Measurements from ENCODE around the gene ZNRD2.

The ZNRD2 gene

DNA sequence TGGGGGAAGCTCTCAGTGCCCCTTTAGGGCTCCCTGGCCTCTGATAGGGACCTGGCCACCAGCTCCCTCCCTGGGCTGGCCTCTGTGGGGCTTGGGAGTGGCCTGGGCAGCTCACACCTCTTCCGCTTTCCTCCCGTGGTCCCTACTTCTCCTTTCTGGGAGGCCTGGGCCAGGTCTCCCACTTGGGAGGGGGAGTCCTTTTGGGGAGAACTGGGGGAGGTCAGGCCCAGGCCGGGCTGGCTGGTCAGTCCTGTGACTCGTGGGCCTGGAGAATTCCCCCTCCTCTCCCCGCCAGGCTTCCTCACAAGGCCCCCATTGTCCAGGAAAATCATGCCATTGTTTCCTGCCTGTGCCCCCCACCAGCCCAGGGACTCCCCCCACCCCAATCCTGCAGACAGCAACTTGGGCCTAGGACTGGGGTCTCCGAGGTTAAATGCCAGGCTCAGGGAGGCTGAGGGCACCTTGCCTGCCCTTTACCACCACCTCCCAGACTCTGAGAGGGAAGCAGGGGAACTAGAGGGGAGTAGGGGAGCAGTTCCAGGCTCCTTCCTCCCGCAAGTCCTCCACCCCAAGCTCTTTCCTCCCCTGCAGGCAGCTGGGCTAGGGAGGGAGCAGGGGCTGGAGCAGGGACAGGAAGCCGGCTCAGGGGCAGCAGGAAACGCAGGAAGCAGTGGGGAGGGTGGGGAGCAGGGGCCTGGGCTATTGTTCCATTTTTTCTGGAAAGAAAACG is 40.9 kb downstream of the ZNRD2 start:
- DNase-seq (ENCODE audit: low read depth), result no peak

DNA sequence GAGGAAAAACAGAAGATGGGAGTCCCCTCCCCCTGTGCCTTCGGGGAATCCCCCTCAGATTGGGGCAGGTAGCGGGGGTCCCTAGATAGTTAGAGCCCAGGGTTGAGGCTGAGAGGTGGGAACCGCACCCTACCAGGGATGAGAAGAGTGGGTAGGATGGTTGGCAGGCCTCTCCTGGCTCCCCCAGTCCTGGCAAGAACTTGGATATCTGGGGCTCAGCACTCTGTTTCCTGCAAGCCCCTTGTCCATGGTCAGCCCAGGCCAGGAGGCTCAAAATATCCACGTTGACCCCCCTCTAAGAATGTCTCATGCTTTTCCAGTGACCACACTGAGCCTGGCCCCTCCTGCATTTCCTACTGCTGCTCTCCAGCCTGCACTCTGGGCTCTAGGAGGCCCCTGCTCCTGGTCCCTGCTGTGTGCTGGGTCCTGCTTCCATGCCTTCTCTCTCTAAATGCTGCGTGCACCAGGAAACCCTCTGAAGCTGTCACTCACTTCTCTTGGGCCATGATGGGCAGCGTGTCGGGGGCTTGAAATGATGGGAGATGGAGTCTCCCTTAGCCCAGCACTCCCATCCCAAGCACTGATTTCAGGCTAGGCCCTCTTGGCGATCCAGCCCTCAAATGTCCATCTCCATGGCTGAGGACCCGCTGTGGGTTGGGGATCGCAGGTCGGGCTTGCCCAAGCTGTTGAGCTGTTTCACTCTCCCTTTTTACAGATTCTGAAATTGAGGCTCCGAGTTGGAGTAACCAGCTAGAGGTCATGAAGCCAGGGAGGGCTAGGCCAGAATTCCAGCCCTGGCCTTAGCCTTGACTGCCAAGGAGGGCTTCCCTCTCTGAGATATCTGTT is 41.7 kb downstream of the ZNRD2 start:
- DNase-seq (ENCODE audit: low read depth), result no peak

DNA sequence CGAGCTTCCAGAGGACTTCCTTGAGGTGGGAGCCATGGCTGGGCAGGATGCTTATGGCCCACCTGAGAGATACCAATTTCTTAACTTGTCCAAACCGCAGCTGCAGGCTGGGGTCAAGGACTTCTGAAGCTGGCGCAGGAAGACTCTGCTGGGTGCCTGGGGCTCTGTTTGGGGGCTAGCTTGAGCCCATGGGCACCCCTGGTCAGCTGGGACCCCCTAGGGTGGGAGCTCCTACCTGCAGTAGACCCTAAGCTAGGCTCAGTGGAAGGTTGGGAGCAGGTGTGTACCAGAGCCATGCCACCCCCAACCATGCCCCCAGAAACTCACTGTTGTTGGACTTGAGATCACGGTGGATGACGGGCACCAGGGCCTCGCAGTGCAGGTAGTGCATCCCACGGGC is 42.4 kb downstream of the ZNRD2 start:
- no peak for DNase-seq (ENCODE audit: low read depth)

DNA sequence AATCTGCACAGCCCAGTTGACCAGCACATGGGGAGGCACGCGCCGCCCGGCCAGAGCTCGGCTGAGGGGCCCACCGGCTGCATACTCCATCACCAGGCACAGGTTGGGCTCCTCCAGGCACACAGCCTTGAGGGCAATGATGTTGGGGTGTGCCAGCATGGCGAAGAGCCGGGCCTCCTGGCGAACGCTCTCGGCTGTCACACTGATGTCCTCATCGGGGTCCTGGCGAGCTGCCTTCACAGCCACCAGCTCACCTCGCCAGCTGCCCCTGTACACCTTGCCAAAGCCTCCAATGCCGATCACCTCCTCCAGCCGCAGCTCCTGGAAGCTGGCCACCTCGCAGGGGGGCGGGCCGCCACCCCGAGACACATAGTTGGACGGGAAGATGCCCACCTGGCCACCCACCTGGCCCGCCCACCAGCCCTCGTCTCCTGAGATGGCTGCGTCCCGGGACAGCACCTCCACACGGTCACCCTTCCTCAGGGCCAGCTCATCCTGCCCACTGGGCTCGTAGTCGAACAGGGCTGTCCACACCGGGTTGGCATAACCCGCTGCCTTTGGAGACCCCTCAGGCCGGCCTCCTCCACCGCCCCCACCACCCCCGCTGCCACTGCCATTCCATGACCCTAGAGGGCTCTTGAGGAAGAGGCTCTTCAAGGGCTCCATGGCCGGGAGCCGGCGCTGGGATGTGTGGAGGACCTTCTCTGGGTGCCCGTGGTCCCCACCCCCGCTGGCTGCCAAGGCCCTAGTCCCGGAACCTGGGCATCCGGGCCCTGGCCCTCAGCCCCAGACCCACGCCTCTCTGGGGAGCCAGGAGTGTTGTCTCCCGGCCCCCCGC is 43.0 kb downstream of the ZNRD2 start:
- DNase-seq (ENCODE audit: low read depth), result no peak

DNA sequence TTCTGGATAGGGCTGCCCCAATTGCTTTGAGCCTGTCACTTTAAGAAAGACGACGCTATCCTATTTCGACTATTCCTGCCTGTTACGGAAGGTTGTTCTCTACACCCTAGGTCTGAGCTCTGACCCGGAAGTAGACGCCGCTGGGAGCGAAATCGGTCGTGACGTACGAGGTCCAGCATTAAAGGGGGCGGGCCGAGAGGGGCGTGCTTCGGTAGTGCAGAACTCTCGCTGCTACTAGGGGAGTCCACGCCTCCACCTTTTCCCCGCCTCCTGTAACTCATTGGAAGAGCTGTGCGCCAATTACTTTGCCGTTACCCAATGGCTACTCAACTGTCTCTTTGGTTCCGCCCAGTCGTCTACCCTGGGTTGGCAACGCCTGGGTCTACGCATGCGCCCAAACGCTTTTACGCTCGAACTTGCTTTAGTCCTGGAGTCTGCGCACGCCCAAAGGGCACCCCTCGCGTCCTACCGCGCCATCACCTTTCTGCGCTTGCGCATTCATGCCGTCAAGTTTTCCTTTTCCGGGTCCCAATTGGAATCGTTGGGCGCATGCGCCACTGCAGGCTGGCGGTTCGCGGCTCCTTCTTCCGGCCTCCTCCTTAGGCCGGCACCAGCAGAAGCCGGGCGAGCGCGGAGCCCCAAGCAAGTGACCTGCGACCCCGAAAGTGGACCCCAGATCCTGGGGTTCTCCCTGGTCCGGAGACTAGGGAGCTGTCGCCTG is 45.1 kb downstream of the ZNRD2 start, which contains the start of gene PCNX3:
Gene PCNX3, plus strand, starts transcription at position 548 of the 721 bp plus-strand sequence. CDS start 536 bp downstream, outside the sequence.
- peak; percentile 100 for DNase-seq (ENCODE audit: low read depth)

DNA sequence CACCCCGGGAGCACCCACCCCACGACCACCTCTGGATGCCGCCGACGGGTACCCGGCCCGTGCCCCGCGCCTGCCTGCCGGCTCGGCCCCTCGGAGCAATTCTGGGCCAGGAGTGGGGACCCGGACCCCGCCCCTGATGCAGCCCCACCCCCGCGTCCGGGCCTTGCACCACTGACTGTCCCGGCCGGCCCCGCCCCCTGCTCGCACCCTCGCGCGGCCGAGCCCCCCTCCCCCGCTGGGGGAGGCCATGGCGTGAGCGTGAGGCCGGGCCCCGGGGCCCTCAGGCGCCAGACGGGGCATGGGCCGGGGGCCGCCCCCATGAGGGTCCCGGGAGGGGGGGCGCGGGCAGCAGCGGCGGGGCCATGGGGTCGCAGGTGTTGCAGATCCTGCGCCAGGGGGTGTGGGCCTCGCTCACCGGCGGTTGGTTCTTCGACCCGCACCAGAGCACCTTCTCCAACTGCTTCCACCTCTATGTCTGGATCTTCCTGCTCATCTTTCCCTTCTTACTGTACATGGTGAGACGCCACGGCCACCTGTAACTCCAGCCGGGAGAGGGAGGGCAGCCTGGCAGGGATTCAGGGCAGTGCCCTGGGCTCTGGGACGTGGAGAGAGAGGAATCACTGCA is 45.8 kb downstream of the ZNRD2 start:
- DNase-seq (ENCODE audit: low read depth), result no peak

DNA sequence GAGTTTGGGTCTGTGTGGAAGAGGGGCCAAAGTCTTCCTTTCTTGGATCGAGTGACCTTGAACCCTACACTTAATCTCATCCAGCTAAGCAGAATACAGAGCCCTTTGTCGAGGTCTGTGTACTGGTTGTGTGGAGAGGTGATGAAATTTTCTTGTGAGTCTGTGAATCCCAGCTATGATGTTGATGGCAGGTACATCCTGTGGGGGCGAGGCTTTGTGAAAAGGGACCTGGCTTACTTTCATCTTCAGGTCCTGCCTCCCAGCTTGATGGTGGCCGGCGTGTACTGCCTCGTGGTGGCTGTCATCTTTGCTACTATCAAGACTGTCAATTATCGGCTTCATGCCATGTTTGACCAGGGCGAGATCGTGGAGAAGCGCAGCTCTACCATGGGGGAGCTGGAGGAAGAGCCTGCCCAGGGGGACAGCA is 46.3 kb downstream of the ZNRD2 start:
- no peak for DNase-seq (ENCODE audit: low read depth)

DNA sequence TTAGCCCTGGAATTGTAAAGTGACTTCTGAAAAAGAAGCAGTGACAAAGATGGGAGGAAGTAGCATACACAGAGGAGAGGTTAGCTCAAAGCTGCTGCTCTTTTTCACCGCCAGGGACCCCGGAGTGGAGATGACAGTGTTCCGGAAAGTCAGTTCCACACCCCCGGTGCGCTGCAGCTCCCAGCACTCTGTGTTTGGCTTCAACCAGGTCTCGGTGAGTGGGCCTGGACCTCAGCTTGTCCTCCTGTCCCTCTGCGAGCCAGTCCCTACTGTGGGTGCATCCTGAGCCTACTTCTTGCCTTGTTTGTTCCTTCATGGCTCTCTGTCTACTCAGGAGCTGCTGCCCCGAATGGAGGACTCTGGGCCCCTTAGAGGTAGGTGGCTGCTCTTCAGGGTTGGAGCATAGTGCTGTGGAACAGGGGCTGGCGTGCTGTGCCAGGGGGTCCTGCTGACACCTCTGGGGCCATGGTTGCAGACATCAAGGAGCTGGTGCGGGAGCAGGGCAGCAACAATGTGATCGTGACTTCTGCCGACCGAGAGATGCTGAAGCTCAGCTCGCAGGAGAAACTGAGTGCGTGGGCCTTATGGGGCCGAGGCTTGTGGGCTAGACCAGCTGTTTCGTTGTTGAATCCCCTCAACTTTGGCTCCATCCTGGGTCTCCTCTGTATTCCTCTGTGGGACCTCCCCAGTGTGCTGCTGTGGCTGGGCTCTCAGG is 47.0 kb downstream of the ZNRD2 start:
- DNase-seq (ENCODE audit: low read depth), result no peak

DNA sequence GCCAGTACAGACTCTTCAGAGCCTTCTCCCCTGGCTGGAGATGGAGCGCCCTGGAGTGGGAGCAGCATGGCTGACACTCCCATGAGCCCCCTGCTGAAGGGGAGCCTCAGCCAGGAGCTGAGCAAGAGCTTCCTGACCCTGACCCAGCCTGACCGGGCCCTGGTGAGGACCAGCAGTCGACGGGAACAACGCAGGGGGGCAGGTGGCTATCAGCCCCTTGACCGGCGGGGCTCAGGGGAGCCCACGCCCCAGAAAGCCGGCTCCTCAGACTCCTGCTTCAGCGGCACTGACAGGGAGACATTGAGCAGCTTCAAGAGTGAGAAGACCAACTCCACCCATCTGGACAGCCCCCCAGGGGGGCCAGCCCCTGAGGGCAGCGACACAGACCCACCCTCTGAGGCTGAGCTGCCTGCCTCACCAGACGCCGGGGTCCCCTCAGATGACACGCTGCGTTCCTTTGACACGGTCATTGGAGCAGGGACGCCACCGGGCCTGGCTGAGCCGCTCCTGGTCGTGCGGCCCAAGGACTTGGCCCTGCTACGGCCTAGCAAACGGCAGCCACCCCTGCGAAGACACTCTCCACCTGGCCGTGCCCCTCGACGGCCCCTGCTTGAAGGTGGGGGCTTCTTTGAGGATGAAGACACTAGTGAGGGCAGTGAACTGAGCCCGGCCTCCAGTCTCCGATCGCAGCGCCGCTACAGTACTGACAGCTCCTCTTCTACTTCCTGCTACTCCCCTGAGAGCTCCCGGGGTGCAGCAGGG is 47.9 kb downstream of the ZNRD2 start:
- DNase-seq (ENCODE audit: low read depth), result no peak

DNA sequence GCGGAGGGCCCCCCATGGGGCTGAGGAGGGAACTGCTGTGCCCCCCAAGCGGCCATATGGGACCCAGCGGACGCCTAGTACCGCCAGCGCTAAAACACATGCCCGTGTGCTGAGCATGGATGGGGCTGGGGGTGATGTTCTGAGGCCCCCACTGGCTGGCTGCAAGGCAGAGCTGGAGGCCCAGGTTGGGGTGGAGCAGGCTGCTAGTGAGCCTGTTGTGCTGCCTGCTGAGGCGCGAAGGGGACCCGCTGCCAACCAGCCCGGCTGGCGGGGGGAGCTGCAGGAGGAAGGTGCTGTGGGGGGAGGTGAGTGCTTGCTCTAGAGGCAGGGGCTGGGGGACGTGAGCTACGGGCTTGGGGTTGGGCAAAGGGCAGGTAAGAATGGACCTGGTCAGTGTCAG is 48.5 kb downstream of the ZNRD2 start:
- DNase-seq (ENCODE audit: low read depth), result no peak

DNA sequence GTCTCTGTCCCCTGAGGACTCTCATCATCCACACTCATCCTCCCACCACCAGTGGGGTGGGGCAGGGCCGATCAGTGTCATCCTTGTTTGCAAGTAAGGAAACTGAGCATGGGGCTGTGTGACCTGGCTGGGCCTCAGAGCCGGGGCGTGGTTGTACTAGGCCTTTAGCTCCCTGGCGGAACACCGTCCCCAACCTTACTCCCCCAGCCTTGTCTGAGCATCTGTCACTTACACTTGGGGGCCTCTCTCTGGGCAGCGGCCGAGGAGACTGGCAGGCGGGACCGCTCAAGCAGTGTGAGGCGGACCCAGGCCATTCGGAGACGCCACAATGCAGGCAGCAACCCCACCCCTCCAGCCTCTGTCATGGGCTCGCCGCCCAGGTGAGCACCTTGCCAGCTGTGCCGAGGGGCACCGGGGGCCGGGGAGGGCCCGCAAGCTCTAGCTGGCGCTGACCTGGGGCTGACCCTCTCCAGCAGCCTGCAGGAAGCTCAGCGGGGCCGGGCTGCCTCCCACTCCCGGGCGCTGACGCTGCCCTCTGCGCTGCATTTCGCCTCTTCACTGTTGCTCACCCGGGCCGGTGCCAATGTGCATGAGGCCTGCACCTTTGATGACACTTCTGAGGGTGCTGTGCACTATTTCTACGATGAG is 49.1 kb downstream of the ZNRD2 start:
- DNase-seq (ENCODE audit: low read depth), result no peak

DNA sequence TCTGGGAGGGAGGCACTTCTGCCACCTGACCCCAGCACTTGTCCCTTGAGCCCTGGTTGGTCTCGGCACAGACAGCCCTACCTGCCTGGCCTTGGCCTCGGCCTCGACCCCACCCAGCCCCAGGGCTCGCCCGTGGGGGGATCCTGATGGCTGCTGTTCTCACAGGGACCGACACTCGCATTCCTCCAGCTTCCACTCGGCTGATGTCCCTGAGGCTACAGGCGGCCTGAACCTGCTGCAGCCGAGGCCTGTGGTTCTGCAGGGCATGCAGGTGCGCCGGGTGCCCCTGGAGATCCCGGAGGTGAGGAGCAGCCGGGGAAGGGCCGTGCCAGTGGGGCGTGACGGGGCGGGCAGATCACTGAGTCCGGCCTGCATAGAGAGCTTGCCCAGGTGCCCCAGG is 50.4 kb downstream of the ZNRD2 start:
- no peak for DNase-seq (ENCODE audit: low read depth)

DNA sequence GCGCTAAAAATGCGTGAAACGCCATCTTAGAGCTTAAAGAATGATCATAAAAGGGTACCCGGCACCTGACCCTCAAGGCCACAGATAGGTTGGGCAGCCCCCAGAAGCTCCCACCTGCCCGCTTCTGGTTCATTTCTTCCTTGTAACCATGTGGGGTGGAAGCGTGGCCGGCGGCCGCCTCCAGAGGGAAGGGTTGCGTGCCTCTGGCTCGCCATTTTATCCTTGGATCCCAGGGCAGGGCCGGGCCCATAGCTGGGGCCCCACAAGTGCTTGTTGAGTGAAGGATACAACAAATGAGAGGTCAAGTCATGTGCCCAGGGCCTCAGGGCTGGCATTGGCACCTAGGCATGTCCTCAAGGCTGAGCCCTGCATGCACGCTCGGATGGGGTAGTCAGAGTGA is 51.2 kb downstream of the ZNRD2 start:
- no peak for DNase-seq (ENCODE audit: low read depth)
